DLD1 (cell line): ENCODE data around the gene HSPB1.
"Not testable (repeated sequence)": the region's sequence is repeated elsewhere in the genome, so short reads cannot be mapped to it uniquely, and the experiment has no call there.

ENCODE experiments used
- in situ Hi-C: cut with HindIII; loops from 2 replicates; pipeline ENCODE4 v1.10.0; 2017; ENCODE audit warnings: low sequenced_read_pairs

The HSPB1 gene

GRCh38 chr7:76302347-76303201, at the start of gene HSPB1:
HSPB1 (plus strand) TSS chr7:76302673; CDS start chr7:76302713, 40 bp downstream.
- in situ Hi-C loops = loop anchor here (25.0 kb wide), 1 partner anchor 90 kb away; the partner anchor contains the start of gene SRRM3

- in situ Hi-C loops = no loop called here
Measured at GRCh38 chr7:76254781-76255180, 47.7 kb upstream of the HSPB1 start.

- in situ Hi-C loops = no loop called here
Measured at GRCh38 chr7:76257973-76258372, 44.5 kb upstream of the HSPB1 start.

- in situ Hi-C loops = no loop called here
Measured at GRCh38 chr7:76259124-76260093, 43.1 kb upstream of the HSPB1 start.

- in situ Hi-C loops = no loop called here
Measured at GRCh38 chr7:76260171-76260703, 42.2 kb upstream of the HSPB1 start.

GRCh38 chr7:76261329-76261728, 41.1 kb upstream of the HSPB1 start:
- in situ Hi-C loops = no loop called here

GRCh38 chr7:76261931-76262330, 40.5 kb upstream of the HSPB1 start:
- in situ Hi-C loops = no loop called here

GRCh38 chr7:76262683-76263402, 39.6 kb upstream of the HSPB1 start:
- in situ Hi-C loops = no loop called here

GRCh38 chr7:76265299-76265698, 37.2 kb upstream of the HSPB1 start:
- in situ Hi-C loops = no loop called here

- in situ Hi-C loops = no loop called here
Measured at GRCh38 chr7:76267107-76267893, 35.2 kb upstream of the HSPB1 start.

- in situ Hi-C loops = no loop called here
Measured at GRCh38 chr7:76267894-76268183, 34.6 kb upstream of the HSPB1 start.

GRCh38 chr7:76268376-76268775, 34.1 kb upstream of the HSPB1 start:
- in situ Hi-C loops = no loop called here

- in situ Hi-C loops = no loop called here
Measured at GRCh38 chr7:76269895-76270294, 32.6 kb upstream of the HSPB1 start.

- in situ Hi-C loops = not testable (repeated sequence)
Measured at GRCh38 chr7:76271384-76271783, 31.1 kb upstream of the HSPB1 start.

- in situ Hi-C loops = no loop called here
Measured at GRCh38 chr7:76272142-76272541, 30.3 kb upstream of the HSPB1 start.

GRCh38 chr7:76272851-76273497, 29.5 kb upstream of the HSPB1 start:
- in situ Hi-C loops = no loop called here

- in situ Hi-C loops = no loop called here
Measured at GRCh38 chr7:76273503-76273902, 29.0 kb upstream of the HSPB1 start.

- in situ Hi-C loops = no loop called here
Measured at GRCh38 chr7:76278540-76278939, 23.9 kb upstream of the HSPB1 start.

- in situ Hi-C loops = no loop called here
Measured at GRCh38 chr7:76280408-76280807, 22.1 kb upstream of the HSPB1 start.
